WI38 (cell line): ENCODE results near the gene NXPH4.

Source experiments
- H3K4me3 ChIP-seq: 2 replicates; pipeline ENCODE4 v1.5.1; 2011; ENCODE audit warnings: low read depth, mild to moderate bottlenecking, control low read depth, low read length
- CTCF ChIP-seq: IDR thresholded peaks from 2 replicates; pipeline ENCODE4 v1.5.1; 2012; ENCODE audit warnings: low read depth, mild to moderate bottlenecking, control low read depth, low read length

The NXPH4 gene

DNA sequence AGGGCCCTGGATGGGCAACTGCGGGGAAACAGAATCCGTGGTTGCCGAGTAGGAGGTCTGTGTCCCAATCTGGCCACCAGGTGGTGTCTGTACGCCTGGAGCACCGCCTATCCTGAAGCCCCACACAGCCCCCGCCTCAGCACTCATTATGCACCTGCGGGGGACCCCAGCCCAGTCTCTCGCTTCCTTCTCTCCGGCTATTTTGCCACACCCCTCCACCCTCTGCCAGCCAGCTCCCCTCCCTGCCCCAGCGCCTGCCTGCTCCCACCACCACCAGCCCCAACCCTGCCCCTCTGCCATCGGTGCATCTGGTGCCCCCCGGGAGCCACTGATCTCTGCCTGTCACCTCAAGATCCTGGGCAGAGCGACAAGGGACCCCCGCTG is 2.2 kb upstream of the NXPH4 start:
- peak; percentile 78 for TF ChIP-seq CTCF
- no peak overlapping the region for H3K4me3 ChIP-seq

DNA sequence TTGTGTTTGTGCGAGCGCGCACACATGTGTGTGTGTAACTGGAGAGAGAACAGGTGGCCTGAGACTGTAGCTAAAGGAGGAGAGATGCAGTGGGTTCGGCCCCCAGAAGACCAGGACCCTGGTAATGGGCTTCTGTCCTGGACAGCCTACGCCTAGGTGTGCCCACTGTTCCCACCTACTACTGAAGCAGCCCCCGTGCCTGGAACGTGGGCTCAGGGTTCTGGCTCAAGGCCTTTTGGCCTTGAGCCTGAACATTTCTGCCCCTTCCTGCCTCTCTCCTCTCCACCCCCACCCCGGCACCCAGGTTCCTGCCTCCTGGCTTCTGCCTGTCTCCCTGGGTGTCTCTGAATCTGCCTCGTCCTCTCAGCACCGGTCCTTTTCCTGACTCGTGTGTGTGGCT is 1.5 kb upstream of the NXPH4 start:
- no peak overlapping the region for H3K4me3 ChIP-seq
- no peak for TF ChIP-seq CTCF

DNA sequence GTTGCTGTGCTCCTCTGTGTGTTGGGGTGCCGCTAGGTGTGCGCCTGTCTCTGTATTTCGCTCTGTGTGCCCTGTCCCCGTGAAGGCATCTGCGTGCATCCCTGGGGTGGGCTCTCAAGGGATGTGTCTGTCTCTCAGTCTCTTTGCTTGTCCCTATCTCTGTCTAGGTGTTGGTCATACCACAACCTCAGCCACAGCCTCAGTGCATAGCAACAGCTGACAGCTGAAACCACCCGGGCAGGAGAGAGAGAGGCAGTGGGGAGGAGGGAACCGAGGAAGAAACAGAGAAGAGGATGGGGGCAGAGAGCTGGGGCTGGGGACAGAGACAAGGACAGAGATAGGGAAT is 953 bp upstream of the NXPH4 start:
- TF ChIP-seq CTCF: no peak
- no peak overlapping the region; the same call in 1 of the 2 replicates for H3K4me3 ChIP-seq

DNA sequence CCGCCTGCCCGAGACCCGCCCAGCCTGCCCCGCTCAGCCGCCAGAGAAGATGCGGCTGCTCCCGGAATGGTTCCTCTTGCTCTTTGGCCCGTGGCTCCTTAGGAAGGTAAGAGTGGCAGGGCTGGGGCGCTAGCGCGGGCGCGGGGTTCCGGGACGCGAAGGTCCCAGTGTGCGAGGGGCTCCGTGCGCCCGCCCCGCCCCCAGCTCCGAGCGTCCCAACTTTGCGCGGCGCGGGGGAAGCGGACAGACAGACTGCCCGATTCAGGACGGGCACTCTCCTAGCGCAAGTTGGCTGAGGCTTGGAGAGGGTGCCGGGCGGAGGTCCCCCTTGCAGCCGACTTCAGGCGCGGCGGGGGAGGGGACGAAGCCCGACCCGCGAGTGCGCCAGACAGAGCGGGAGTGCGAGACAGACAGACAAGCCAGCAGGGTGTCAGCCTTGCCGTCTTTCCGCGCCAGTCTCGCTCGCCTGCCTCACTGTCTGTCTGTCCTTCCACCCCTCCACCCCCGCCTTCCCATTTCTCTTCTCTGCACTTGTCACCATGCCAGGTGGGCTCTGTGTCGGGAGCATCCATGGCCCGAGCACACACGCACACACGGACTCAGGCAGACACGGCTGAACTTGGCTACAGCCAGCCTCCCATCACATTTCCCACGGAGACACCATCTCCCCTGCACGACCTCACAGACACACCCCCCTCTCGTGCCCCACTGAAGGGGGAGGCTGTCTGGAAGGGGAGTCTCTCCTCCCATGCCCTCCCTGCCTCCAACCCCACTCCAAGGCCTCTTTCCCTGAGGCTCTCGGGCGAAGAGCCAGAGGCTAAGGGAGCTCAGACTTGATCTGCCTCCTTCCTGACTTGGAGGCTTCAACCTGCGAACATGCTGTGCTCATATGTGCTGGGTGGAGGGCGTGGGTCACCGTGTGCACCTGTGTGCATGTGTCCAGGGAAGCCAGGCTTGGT is 606 bp downstream of the NXPH4 start:
- no peak for TF ChIP-seq CTCF
- H3K4me3 ChIP-seq: peak overlapping the region; percentile 58

DNA sequence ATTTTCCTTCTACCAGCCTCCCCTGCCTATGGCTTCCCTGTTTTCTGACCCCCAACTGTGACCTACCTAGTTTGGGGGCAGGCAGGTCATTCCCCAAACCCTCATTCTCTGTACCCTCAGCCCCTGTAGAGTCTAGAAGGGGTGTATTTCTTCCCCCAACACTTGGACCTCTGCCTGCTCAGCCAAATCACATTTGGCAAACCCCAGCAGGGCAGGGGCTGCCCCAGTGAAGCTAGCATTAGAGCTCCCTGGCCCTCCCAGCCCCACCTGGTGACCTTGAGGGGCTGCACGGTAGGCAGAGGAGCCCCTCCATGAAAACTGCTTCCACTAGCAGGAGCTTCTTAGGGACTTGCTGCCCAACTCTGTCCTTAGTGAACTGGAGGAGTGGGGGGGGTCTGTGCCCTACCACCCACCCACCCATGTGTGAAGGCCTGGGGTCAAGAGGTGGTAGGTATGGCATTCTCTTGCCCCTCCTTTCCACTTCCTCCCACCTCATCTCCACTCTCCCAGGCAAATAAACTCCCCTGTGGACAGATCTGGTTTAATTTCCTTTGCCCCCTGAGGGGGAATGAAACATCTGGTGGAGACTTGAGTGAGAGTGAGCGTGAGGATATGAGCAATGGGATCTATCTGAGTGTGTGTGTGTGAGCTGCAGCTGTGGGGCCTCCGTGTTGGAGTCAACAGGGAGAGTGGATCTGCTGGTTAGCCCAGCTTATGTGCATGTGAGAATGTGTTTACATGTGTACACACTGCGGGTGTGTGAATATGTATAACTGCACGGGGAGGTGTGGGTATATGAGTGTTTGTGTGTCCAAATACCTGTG is 1.6 kb downstream of the NXPH4 start:
- no peak for TF ChIP-seq CTCF
- no peak overlapping the region for H3K4me3 ChIP-seq

DNA sequence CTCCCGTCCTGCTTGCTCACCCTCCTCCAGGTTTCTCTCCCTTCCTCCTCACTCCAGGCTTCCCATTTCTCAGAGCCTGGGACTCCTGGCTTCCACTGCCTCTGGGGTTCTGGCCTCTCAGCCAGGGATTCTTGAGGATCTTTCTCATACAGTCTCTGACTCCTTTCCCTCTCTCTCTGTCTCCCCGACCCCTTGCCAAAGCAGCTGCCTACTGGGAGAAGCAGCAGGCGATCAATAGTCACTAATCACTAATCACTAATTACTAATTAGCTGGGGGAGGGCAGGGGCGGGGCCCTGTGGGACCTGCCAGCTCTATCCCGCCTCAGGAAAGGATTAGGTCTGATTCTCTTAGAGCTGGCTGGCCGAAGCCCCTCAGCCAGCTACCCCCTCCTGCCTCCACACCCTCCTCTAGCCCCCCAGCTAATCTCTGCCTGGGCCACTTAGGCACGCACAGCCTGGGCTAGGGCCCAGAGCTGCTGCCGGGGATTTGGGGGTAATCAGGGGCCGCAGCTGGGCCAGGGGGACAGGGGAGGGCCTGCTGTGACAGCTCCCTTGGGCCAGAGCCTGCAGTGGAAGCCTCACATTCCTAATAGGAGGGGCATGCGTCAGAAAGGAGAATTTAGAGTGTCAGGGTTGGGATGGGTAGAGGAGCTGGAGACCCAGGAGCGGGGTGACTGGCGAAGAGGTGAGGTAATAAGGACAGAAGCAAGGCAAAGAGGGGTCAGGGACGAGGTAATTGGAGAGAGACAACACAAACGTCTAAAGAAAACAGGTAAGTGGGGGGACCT is 2.8 kb downstream of the NXPH4 start:
- no peak overlapping the region for H3K4me3 ChIP-seq

More for the DNA sequence above, 2.8 kb downstream of the NXPH4 start:
- no peak for TF ChIP-seq CTCF
